Measurements from ENCODE around the gene FEN1.

FEN1 gene

GRCh38 chr11:61792310-61793082 is at the start of gene FEN1, which contains the start of gene TMEM258:
Gene FEN1, plus strand, starts transcription at chr11:61792911. Its CDS starts 2,451 bp downstream, at chr11:61795362.
Gene TMEM258, minus strand, starts transcription at chr11:61792599. Its CDS starts 41 bp downstream, at chr11:61792558.
- peak; percentile 93 to 95 for DNase-seq

- no peak for DNase-seq
Observed at GRCh38 chr11:61743486-61744095, 49.1 kb upstream of the FEN1 start.

- DNase-seq, result no peak
Observed at GRCh38 chr11:61744181-61744580, 48.5 kb upstream of the FEN1 start.

- DNase-seq, result no peak
Observed at GRCh38 chr11:61744609-61745156, 48.0 kb upstream of the FEN1 start.

- DNase-seq, result no peak
Observed at GRCh38 chr11:61745781-61746441, 46.8 kb upstream of the FEN1 start.

GRCh38 chr11:61746442-61747191 is 46.1 kb upstream of the FEN1 start:
- no peak for DNase-seq

- DNase-seq, result peak; percentile 65 to 72
Observed at GRCh38 chr11:61747192-61747966, 45.3 kb upstream of the FEN1 start.

- DNase-seq, result no peak
Observed at GRCh38 chr11:61747967-61748285, 44.8 kb upstream of the FEN1 start.

- no peak for DNase-seq
Observed at GRCh38 chr11:61749591-61750217, 43.0 kb upstream of the FEN1 start.

GRCh38 chr11:61750631-61751273 is 42.0 kb upstream of the FEN1 start:
- DNase-seq, result no peak

- DNase-seq, result no peak
Observed at GRCh38 chr11:61751384-61751783, 41.3 kb upstream of the FEN1 start.

GRCh38 chr11:61752117-61752924 is 40.4 kb upstream of the FEN1 start, which contains the start of gene MYRF:
Gene MYRF, plus strand, starts transcription at chr11:61752636. Its CDS starts 109 bp downstream, at chr11:61752745.
- peak; percentile 74 to 80 for DNase-seq

- no peak for DNase-seq
Observed at GRCh38 chr11:61752925-61753521, 39.7 kb upstream of the FEN1 start.

- DNase-seq, result no peak
Observed at GRCh38 chr11:61753672-61754071, 39.0 kb upstream of the FEN1 start.

- no peak for DNase-seq
Observed at GRCh38 chr11:61754534-61755482, 37.9 kb upstream of the FEN1 start.

- DNase-seq, result no peak
Observed at GRCh38 chr11:61756147-61756451, 36.6 kb upstream of the FEN1 start.

GRCh38 chr11:61756452-61757212 is 36.1 kb upstream of the FEN1 start:
- DNase-seq, result peak; percentile 52 to 66

Data from activated T-cell treated with anti-CD3 and anti-CD28 coated beads, Interleukin-2, amount 50 U/mL, for 48 hours (primary cell).